Lung (tissue), 12 donors: Measurements from ENCODE around the gene ARIH2. TPM values are rescaled to one million over a fixed set of nuclear protein-coding genes. Genes with fewer than 3 reads are reported as not detected.

Experiments
- ATAC-seq: fragments of 200-7000 bp; cut with Tn5 transposase; one replicate; pipeline ENCODE4 v1.9.1; 2020; ENCODE audit warnings: moderate number of reproducible peaks; ENCODE audit not compliant: insufficient read depth, low FRiP score
- DNase-seq, 3 donors: peaks; one replicate each; pipeline ENCODE4 v3.0.0-alpha.2; 2013 to 2017
- H3K27ac ChIP-seq, 2 donors: one replicate each; pipeline ENCODE4 v1.5.1; 2013; ENCODE audit warnings: mild to moderate bottlenecking in 2 of 2, moderate library complexity in 2 of 2, control low read depth in 1 of 2, inconsistent platforms in 1 of 2, low read depth in 1 of 2, low read length in 1 of 2
- H3K27me3 ChIP-seq, 3 donors: one replicate each; pipeline ENCODE4 v1.5.1; 2013; ENCODE audit warnings: low read length in 2 of 3; ENCODE audit not compliant: control insufficient read depth in 3 of 3, insufficient read depth in 3 of 3
- H3K36me3 ChIP-seq, 4 donors: one replicate each; pipeline ENCODE4 v1.5.1; 2013; ENCODE audit warnings: low read length in 4 of 4, mild to moderate bottlenecking in 1 of 4, moderate library complexity in 1 of 4; ENCODE audit not compliant: control insufficient read depth in 4 of 4, insufficient read depth in 4 of 4
- H3K4me1 ChIP-seq, 5 donors: one replicate each; pipeline ENCODE4 v1.5.1; 2013; ENCODE audit warnings: low read length in 5 of 5, mild to moderate bottlenecking in 2 of 5, moderate library complexity in 1 of 5; ENCODE audit not compliant: control insufficient read depth in 5 of 5, insufficient read depth in 5 of 5
- H3K4me3 ChIP-seq: one replicate; pipeline ENCODE4 v1.5.1; 2013; ENCODE audit warnings: mild to moderate bottlenecking, control low read depth, moderate library complexity
- H3K9ac ChIP-seq, 2 donors: one replicate each; pipeline ENCODE4 v1.5.1; 2013; ENCODE audit warnings: low read length in 2 of 2, control low read depth in 1 of 2; ENCODE audit not compliant: insufficient read depth in 1 of 2
- H3K9me3 ChIP-seq, 4 donors: one replicate each; pipeline ENCODE4 v1.5.1; 2013; ENCODE audit warnings: low read length in 3 of 4, mild to moderate bottlenecking in 1 of 4, moderate library complexity in 1 of 4; ENCODE audit not compliant: control insufficient read depth in 4 of 4, insufficient read depth in 3 of 4
- CTCF ChIP-seq: IDR thresholded peaks from 2 replicates; pipeline ENCODE4 v1.5.1; 2012; ENCODE audit warnings: mild to moderate bottlenecking; ENCODE audit errors: control extremely low read depth, extremely low read depth
- WGBS, 2 donors: extraction: QIAGEN DNeasy Blood & Tissue Kit; methylation state at CpG; one replicate each; pipeline ENCODE4 v1.1.7; 2013; 5-methylcytosine and 5-hydroxymethylcytosine counted together
- polyA plus RNA-seq, 2 donors: library from polyadenylated mRNA; stranded (reverse); fragments of 200-250 nt; gene quantifications; one replicate each; pipeline ENCODE4 v1.2.1, GENCODE V29; 2013
- total RNA-seq, 2 donors: library from RNA; depleted of rRNA in 1 of 2; stranded (reverse); fragments of >200 nt in 1 of 2; gene quantifications; one replicate each; pipeline ENCODE4 v1.2.1, GENCODE V29; 2014 to 2021
- donor health status: control.
- donor health status: control.
- donor health status: Bipolar disorder and iron deficiency.
- donor health status: healthy.
- donor health status: DM: yes; HTN: yes; CAD: no.

The ARIH2 gene
- total and polyA plus RNA-seq, 4 donors: 33.1 to 97.6 (median 65.6) TPM

- Histone ChIP-seq H3K4me3 (no peak overlapping the region), H3K4me1 (peaks cover 0 to 3% (median 0%) of the 10 kb centered on the region in 5 donors), H3K27me3 (no peaks in the 10 kb centered on the region), H3K9me3 (peaks cover 0 to 5% (median 0%) of the 10 kb centered on the region in 4 donors), H3K9ac (no peak overlapping the region), H3K27ac (no peak overlapping the region), H3K36me3 (peaks cover 29 to 58% (median 41%) of the 10 kb centered on the region in 4 donors)
- ATAC-seq (no peak), DNase-seq (no peak)
- no peak for TF ChIP-seq CTCF
- WGBS, 2 donors: 94 to 97% methylated on average over 4 of the region's 4 CpGs
Measured at GRCh38 chr3:48980295-48980694, 61.7 kb downstream of the ARIH2 start.

GRCh38 chr3:48982016-48982415 lies 63.4 kb downstream of the ARIH2 start:
- no peak for TF ChIP-seq CTCF
- ATAC-seq: no peak

GRCh38 chr3:48982686-48983085 lies 64.0 kb downstream of the ARIH2 start:
- Histone ChIP-seq H3K36me3 (peaks cover 27 to 44% (median 30%) of the 10 kb centered on the region in 4 donors), H3K27ac (no peak overlapping the region), H3K27me3 (no peaks in the 10 kb centered on the region), H3K4me1 (peaks cover 0 to 3% (median 0%) of the 10 kb centered on the region in 5 donors), H3K9ac (no peak overlapping the region), H3K4me3 (no peak overlapping the region), H3K9me3 (peaks cover 0 to 5% (median 0%) of the 10 kb centered on the region in 4 donors)
- 84 to 90% methylated on average over 5 of the region's 5 CpGs for WGBS, 2 donors
- TF ChIP-seq CTCF: no peak
- ATAC-seq (no peak), DNase-seq (no peak)

More at GRCh38 chr3:48982016-48982415, 63.4 kb downstream of the ARIH2 start:
- H3K27ac ChIP-seq: no peak overlapping the region
- no peaks in the 10 kb centered on the region for H3K27me3 ChIP-seq
- DNase-seq: no peak
- H3K4me1 ChIP-seq: peaks cover 0 to 3% (median 0%) of the 10 kb centered on the region in 5 donors
- H3K9me3 ChIP-seq: peaks cover 0 to 5% (median 0%) of the 10 kb centered on the region in 4 donors
- peaks cover 27 to 48% (median 31%) of the 10 kb centered on the region in 4 donors for H3K36me3 ChIP-seq
- no peak overlapping the region for H3K4me3 ChIP-seq
- no peak overlapping the region for H3K9ac ChIP-seq

- Histone ChIP-seq H3K36me3 (peaks cover 23 to 41% (median 30%) of the 10 kb centered on the region in 4 donors), H3K9ac (no peak overlapping the region), H3K27me3 (no peaks in the 10 kb centered on the region), H3K27ac (no peak overlapping the region), H3K9me3 (peaks cover 0 to 5% (median 0%) of the 10 kb centered on the region in 4 donors), H3K4me1 (peaks cover 0 to 3% (median 0%) of the 10 kb centered on the region in 5 donors), H3K4me3 (no peak overlapping the region)
- ATAC-seq (no peak), DNase-seq (no peak)
- TF ChIP-seq CTCF: no peak
- 95 to 96% methylated on average over 4 of the region's 4 CpGs for WGBS, 2 donors
Measured at GRCh38 chr3:48983096-48983495, 64.5 kb downstream of the ARIH2 start.
